Measurements from ENCODE around the gene TSPYL1.
"Not testable (repeated sequence)": the region's sequence is repeated elsewhere in the genome, so short reads cannot be mapped to it uniquely, and the experiment has no call there.

TSPYL1 gene

DNA sequence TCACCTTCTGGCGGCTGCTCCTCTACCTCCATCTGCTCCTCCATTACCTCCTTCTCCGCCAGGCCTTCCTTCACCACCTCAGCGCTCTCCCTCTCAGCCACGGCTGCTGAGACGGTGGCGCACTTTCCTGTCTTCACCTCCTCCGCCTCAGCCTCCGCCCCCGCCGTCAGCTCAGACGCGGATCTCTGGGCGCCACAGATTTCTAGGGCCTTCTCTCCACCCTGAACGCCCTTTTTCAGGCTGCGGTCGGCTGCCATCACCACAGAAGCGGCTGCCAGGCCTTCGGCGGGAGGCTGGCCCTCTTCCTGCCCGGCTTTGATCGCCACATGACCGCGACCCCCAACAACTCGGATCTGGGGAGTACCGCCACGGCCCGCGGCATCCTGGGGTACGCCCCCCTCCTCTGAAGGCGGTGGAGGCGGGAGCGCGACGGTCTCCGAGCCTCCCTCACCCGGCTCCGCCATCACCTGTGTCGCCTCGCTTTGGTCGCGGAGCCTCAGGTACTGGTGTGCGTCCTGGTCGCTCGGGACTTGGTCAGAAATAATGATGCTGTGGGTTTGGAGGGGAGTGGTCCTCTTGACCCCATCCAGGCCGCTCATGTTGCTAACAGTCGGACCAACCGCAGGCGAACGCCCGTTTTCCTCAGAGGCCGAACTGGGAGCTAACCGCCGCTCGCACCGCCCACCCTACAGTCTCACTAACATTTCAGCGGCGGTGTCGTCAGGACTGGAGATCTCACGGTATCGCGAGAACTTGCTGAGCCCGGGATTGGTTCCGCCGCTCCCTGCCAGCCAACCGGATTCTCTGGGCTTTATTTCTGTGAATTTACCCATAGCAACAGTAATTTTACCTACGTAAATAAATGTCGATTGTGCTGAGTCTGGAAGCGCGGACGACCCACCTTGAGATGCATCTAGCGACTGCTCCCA lies at the start of gene TSPYL1:
Gene TSPYL1 (minus strand): TSS at position 699 of the 929 bp plus-strand sequence. CDS start 100 bp downstream, at position 599.
- DNase-seq (ENCODE audit: low spot score) = peak; percentile 95

- DNase-seq (ENCODE audit: low spot score) = peak; percentile 32
Observed at GRCh38 chr6:116329156-116329555, 49.4 kb upstream of the TSPYL1 start.

DNA sequence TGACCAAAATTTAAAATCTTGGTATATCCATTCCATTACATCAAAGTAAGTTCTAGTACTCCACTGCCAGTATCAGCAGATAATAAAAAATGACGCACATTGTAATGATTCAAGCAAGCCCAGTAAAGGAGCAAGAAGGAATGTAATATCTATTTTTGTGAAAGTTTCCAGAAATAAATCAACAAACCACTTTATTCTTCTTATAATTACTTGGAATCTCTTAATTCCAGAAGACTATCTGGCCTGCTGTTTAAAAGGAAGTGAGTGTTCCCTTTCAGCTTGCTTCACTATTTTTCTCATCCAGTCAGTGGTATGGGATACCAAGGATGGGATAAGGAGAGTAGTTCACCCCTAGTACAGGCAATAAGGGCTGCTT lies 48.8 kb upstream of the TSPYL1 start:
- DNase-seq (ENCODE audit: low spot score) = peak; percentile 36

DNA sequence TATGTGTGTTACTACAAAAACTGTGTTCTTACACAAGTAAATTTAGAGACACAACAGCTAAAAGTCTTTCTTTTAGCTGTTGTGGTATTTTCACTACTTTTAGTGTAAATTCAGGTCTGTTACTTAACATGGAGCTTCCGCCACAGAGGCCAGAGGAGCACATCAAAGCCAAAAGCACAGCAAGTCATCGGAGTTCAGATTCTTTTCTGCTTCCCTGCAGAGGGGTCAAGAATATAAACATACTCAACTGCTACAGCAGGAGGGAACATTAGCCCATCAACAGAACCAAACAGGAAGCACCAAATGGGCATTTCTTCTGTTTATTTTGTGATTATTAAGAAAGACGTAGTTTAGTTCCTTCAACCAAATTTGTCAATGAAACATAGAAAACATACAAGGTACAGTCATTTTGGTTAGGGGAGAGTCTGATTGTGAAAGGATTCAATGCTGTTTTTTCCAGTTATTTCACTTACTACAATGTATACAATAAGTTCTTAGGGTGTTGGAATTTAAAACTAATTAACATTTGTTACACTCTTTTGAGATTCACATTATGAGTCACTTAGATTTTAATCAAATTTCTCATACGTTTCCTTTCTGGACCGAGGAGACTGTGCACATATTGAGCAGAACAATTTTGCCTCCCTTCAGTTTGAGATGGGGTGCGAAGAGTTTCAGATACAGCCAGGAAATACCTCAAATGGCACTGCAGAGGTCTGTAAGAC lies 48.2 kb upstream of the TSPYL1 start:
- no peak for DNase-seq (ENCODE audit: low spot score)

DNA sequence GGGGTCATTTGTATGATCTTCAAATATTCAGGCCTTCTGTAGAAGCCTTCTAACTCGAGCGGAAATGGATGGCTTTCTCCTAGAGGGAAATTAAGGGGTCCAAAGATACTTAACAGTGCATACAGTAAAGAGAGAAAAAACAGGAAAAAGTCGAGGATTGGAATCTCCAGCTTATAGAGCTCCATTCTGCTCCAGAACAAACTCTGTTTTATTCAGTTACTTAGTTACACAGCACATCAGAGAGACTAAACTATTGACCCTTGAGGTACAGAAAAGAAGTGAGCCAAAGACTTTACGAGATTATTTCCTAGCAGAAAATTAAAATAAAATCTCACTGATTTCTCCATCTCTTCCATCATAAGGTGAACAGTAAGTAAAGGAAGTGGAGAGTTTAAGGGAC lies 47.3 kb upstream of the TSPYL1 start:
- no peak for DNase-seq (ENCODE audit: low spot score)

GRCh38 chr6:116326181-116326671 lies 46.5 kb upstream of the TSPYL1 start:
- DNase-seq (ENCODE audit: low spot score) = no peak

DNA sequence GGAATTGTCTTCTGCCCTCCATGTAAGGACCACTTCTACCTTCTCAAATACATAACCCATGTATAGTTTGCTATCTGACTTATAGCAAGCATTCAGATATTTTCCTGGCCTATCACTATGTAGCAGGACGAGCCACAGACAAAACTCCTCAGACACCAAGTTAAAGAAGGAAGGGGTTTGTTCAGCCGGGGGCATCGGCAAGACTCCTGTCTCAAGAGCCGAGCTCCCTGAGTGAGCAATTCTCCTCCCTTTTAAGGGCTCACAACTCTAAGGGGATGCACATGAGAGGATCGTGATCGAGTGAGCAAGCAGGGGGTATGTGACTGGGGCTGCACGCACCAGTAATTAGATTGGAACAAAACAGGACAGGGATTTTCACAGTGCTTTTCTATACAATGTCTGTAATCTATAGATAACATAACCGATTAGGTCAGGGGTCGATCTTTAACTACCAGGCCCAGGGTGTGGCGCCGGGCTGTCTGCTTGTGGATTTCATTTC lies 46.0 kb upstream of the TSPYL1 start:
- not testable (repeated sequence) for DNase-seq (ENCODE audit: low spot score)

GRCh38 chr6:116323863-116324262 lies 44.1 kb upstream of the TSPYL1 start:
- no peak for DNase-seq (ENCODE audit: low spot score)

- not testable (repeated sequence) for DNase-seq (ENCODE audit: low spot score)
Observed at GRCh38 chr6:116321933-116322332, 42.2 kb upstream of the TSPYL1 start.

DNA sequence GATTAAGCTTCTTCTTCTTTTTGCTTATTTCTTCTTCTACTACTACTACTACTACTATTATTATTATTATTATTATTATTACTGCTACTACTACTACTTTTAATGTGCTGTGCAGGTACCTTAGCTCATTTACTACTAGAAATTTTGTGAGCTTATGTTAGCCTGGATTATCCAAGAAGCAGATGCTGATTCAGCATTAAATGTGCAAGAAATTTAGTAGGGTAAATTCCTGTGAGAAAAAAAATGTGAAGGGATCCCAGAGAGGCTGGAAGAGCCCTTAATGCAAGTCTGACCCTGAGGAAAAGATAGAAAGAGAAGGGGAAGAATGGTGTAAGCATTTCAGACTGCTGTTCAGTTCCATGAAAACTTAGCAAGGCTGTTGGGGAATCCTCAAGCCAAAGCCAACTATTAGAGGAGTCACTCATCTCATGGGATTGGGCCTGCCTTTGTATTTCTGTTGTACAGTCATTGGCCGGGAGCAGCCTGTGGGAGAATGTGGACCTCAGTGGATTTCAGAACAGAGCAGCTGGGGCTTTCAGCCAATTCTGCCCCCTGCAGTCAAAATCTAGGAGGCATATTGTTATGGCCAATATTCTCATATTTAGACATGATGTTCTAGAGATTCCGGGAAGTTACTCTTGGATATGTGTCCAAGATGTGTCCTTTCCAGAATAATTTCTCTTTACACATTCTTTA lies 37.2 kb upstream of the TSPYL1 start:
- DNase-seq (ENCODE audit: low spot score) = no peak

- DNase-seq (ENCODE audit: low spot score) = no peak
Observed at GRCh38 chr6:116314878-116315277, 35.1 kb upstream of the TSPYL1 start.

DNA sequence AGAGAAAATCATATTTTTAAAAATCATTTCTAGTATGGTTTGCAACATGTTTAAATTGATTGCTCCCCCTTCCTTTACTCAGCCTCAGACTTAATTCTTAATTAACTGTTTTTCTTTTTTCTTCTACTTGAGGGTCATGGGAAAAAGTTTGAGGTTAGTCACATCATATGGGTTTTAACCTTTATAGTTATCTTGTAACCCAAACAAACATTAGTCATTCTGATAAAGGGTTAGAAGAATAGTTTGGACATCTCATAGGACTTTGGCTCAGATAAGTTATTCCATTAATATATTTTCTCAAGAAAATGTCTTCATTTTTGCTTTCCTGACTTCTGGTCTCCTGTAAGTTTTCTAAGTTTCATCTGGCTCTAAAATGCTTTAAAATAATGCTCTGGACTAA lies 34.5 kb upstream of the TSPYL1 start:
- DNase-seq (ENCODE audit: low spot score) = no peak

GRCh38 chr6:116313101-116313776 lies 33.5 kb upstream of the TSPYL1 start:
- peak; percentile 14 for DNase-seq (ENCODE audit: low spot score)

DNA sequence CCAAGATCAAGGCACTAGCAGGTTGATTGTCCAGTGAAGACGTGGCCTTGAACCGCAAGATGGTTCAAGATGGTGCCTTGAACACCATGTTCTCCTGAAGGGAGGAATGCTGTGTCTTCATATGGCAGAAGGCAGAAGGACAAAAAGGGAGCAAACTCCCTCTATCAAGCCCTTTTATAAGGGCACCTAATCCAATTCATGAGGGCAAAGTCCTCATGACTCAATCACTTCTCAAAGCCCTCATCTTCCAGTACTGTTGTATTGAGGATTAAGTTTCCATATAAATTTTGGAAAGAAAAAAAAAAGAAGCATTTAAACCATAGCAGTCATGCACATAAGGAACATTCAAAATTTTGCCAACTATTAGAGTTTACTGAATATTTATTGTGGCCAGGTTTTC lies 29.9 kb upstream of the TSPYL1 start:
- DNase-seq (ENCODE audit: low spot score) = no peak

DNA sequence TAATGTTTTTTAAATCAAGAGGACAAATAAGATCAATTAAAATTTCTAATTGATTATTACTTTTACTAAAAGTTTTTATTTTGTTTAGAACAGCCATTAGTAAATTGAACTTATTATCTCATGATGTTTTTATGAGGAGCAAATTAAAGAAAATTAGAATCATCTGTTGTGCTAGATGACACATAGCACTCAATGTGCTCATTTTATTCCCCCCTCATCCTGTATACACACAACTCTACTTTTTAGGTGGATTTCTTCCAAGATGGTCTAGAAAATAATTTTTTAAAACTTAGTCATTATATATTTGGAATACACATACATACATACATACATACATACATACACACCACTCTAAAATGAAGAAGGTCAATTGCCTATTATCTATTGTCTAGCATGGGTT lies 29.3 kb upstream of the TSPYL1 start:
- DNase-seq (ENCODE audit: low spot score) = no peak

DNA sequence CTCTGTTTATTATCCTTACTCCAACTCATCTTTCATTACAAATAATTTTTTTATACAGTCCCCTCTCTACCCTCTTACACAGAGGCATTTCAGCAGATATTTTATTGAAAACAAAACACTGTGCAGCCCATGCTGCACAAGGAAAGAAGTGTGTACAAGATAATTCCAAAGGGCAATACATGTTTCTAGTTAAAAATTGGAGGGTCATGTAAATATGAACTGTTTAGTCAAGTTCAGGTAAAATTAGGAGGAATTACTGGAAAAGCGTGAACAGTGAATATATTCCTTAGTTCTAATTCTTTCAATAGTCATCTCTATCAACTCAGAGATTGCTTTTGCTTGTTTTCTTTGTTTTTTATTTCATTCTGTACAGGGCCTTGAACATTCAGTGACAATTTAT lies 27.9 kb upstream of the TSPYL1 start:
- DNase-seq (ENCODE audit: low spot score) = no peak

GRCh38 chr6:116307001-116307400 lies 27.3 kb upstream of the TSPYL1 start:
- no peak for DNase-seq (ENCODE audit: low spot score)

DNA sequence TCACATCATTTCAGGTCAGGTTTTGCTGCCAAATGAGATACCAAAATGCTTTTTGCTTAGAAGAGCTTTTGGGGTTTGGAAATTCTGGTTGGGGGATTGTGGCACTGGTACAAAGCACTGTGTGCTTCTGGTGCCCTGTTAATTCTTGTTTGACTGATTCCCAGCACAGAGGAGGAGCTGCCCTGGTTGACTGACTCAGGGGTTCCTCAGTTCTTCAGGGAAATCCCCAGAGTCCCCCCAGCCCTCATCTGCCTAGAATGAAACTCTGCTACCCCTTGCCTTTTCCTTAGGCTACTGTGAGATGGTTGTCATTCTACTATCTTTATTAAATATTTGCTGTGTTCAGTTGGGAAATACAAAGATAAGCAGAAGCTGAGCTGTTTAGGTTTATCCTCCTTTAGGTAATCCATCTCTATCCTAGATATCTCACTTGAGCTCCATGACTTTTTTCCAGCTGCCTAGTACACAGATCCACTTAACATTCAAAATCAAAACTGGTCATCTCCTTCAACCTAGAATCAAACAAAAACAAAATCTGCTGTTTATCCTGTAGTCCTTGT lies 24.9 kb upstream of the TSPYL1 start:
- DNase-seq (ENCODE audit: low spot score) = no peak

DNA sequence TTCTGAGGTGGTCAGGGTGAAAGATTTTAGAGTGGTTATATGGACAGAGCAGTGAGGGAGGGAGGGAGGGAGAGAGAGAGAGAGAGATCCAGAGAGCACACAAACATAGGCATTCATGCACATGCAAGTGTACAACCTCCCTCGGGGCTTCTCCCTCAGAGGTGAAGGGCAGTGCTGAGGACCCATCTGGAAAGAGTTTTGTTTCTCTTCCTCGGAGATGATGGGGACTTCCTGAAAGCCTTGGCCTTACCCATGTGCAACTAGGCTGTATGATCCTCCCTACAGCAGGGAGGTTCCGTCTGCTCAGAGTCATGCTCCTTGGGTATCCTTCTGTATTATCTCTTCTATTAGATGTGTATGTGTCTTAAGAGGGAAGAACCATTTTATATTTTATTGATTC lies 21.4 kb upstream of the TSPYL1 start:
- DNase-seq (ENCODE audit: low spot score) = no peak

DNA sequence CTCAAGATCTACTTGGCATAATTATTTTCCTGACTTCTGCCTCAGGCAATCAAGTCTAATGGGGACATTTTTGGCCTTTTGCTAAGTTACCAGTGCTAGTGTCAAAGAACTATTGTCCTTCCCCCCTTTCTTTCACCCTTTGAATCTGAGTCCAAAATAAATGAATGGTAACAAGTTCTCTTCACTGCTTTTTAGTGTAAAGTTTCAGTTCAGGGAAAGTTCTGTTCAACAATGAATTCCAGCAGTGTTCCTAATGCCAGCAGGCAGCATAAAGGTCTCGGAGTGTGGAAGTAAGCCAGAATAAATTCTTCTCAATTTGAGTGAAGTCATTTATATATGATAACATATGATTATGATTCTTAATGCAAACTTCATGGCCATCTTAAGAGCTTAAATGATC lies 20.8 kb upstream of the TSPYL1 start:
- no peak for DNase-seq (ENCODE audit: low spot score)

DNA sequence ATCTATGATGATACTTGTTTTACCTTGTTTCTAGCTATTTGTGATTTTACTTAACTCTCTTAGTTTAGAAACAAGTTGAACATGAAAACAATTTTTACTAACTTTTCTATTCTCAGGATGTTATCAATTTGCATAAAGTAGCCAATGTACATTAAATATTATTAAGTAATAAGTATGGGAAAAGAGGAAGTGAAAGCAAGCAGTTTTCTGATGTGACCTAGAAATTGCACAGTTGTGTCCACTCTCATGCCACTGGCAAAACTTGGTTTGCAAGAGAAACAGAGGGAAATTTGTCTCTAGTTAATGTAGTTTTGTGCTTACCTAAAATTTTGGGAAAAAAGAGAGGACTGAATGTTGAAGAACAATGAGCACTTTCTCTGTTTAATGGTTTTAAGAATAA lies 19.2 kb upstream of the TSPYL1 start:
- no peak for DNase-seq (ENCODE audit: low spot score)

Data from GM03348 (cell line).